Fibroblast of upper back skin (primary cell): ENCODE results near the gene CDC42EP3.

ENCODE experiments used
- DNase-seq: peaks from one replicate; pipeline ENCODE4 v3.0.0-alpha.2; 2013

Gene CDC42EP3

GRCh38 chr2:37635504-37636380, 35.7 kb downstream of the CDC42EP3 start:
- peak; percentile 80 for DNase-seq

GRCh38 chr2:37634914-37635503, 36.4 kb downstream of the CDC42EP3 start:
- DNase-seq, result no peak

GRCh38 chr2:37633845-37634244, 37.6 kb downstream of the CDC42EP3 start:
- DNase-seq, result no peak

GRCh38 chr2:37633234-37633633, 38.2 kb downstream of the CDC42EP3 start:
- no peak for DNase-seq

- no peak for DNase-seq
Observed at GRCh38 chr2:37632310-37632709, 39.1 kb downstream of the CDC42EP3 start.

GRCh38 chr2:37631698-37632097, 39.7 kb downstream of the CDC42EP3 start:
- DNase-seq, result no peak

GRCh38 chr2:37631292-37631691, 40.1 kb downstream of the CDC42EP3 start:
- DNase-seq, result no peak

- DNase-seq, result no peak
Observed at GRCh38 chr2:37630776-37631175, 40.7 kb downstream of the CDC42EP3 start.

- peak; percentile 78 for DNase-seq
Observed at GRCh38 chr2:37630301-37630700, 41.1 kb downstream of the CDC42EP3 start.

GRCh38 chr2:37629529-37629928, 41.9 kb downstream of the CDC42EP3 start:
- peak; percentile 52 for DNase-seq

- DNase-seq, result peak; percentile 63
Observed at GRCh38 chr2:37627710-37628109, 43.7 kb downstream of the CDC42EP3 start.

- DNase-seq, result peak; percentile 69
Observed at GRCh38 chr2:37625796-37626571, 45.5 kb downstream of the CDC42EP3 start.

- peak; percentile 96 for DNase-seq
Observed at GRCh38 chr2:37625156-37625555, 46.3 kb downstream of the CDC42EP3 start.

GRCh38 chr2:37623971-37624900, 47.2 kb downstream of the CDC42EP3 start:
- peak; percentile 84 for DNase-seq

- no peak for DNase-seq
Observed at GRCh38 chr2:37623406-37623805, 48.0 kb downstream of the CDC42EP3 start.

GRCh38 chr2:37622450-37623100, 48.9 kb downstream of the CDC42EP3 start:
- DNase-seq, result no peak

GRCh38 chr2:37621199-37621598, 50.2 kb downstream of the CDC42EP3 start:
- no peak for DNase-seq

GRCh38 chr2:37619959-37620300, 51.5 kb downstream of the CDC42EP3 start:
- peak; percentile 56 for DNase-seq

- no peak for DNase-seq
Observed at GRCh38 chr2:37619230-37619958, 52.0 kb downstream of the CDC42EP3 start.

- no peak for DNase-seq
Observed at GRCh38 chr2:37618326-37618725, 53.1 kb downstream of the CDC42EP3 start.
